Measurements from ENCODE around the gene CLCN3.

DNA sequence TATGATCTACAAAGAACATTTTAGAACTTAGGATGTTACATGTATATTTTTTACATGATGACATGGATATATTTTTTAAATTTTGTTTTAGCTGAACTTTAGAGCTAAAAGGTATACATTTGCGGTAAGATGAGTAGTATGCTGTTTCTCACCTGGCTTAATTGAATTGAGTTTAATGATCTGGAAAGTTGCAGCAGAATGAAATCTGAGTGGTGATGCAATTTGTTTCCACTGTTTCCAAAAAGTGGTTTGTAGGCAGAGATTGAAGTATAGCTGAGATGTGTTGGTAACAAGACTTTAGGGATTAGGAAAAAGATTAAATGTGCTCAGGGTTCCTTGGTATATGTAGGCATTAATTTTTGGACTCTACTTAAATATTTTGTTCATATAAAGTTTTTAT lies 69.3 kb downstream of the CLCN3 start:
- TF ChIP-seq EZH2 (optimal IDR thresholded peaks at IDR 0.05; ENCODE audit: low read depth, low read length) (no peak), EZH2phosphoT487 (IDR thresholded peaks at IDR 0.05; ENCODE audit: low read length) (no peak)
- TF ChIP-seq, protein P1, sequence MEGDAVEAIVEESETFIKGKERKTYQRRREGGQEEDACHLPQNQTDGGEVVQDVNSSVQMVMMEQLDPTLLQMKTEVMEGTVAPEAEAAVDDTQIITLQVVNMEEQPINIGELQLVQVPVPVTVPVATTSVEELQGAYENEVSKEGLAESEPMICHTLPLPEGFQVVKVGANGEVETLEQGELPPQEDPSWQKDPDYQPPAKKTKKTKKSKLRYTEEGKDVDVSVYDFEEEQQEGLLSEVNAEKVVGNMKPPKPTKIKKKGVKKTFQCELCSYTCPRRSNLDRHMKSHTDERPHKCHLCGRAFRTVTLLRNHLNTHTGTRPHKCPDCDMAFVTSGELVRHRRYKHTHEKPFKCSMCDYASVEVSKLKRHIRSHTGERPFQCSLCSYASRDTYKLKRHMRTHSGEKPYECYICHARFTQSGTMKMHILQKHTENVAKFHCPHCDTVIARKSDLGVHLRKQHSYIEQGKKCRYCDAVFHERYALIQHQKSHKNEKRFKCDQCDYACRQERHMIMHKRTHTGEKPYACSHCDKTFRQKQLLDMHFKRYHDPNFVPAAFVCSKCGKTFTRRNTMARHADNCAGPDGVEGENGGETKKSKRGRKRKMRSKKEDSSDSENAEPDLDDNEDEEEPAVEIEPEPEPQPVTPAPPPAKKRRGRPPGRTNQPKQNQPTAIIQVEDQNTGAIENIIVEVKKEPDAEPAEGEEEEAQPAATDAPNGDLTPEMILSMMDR (IDR thresholded peaks at IDR 0.05; ENCODE audit: low read length): no peak
